Stimulated activated CD4-positive, alpha-beta T cell treated with anti-CD3 and anti-CD28 coated beads, Interleukin-2, amount 100 ng/mL, for 24 hours (primary cell): ENCODE measurements around the gene THRB.

ENCODE experiments used
- DNase-seq, 2 donors: peaks; one replicate each; pipeline ENCODE4 v3.0.0-alpha.2; 2020

The THRB gene

GRCh38 chr3:24487325-24488262 lies 7.1 kb downstream of the THRB start:
- DNase-seq: no peak

GRCh38 chr3:24485511-24485910 lies 9.1 kb downstream of the THRB start:
- DNase-seq: no peak

- DNase-seq: no peak
These were observed 10.8 kb downstream of the THRB start for GRCh38 chr3:24483873-24484272.

- DNase-seq: no peak
These were observed 12.4 kb downstream of the THRB start for GRCh38 chr3:24482096-24482705.

GRCh38 chr3:24481193-24481592 lies 13.5 kb downstream of the THRB start:
- no peak for DNase-seq

GRCh38 chr3:24480497-24480896 lies 14.2 kb downstream of the THRB start:
- DNase-seq: no peak

- DNase-seq: no peak
These were observed 14.8 kb downstream of the THRB start for GRCh38 chr3:24479816-24480215.

- no peak for DNase-seq
These were observed 17.6 kb downstream of the THRB start for GRCh38 chr3:24476871-24477656.

GRCh38 chr3:24475925-24476324 lies 18.7 kb downstream of the THRB start:
- no peak for DNase-seq

GRCh38 chr3:24474862-24475261 lies 19.8 kb downstream of the THRB start:
- no peak for DNase-seq

- no peak for DNase-seq
These were observed 22.3 kb downstream of the THRB start for GRCh38 chr3:24472358-24472757.

- DNase-seq: no peak
These were observed 23.2 kb downstream of the THRB start for GRCh38 chr3:24471486-24471885.

- no peak for DNase-seq
These were observed 24.4 kb downstream of the THRB start for GRCh38 chr3:24470277-24470676.

GRCh38 chr3:24464389-24464788 lies 30.3 kb downstream of the THRB start:
- DNase-seq: no peak

- no peak for DNase-seq
These were observed 31.9 kb downstream of the THRB start for GRCh38 chr3:24462737-24463136.

GRCh38 chr3:24460974-24461373 lies 33.7 kb downstream of the THRB start:
- DNase-seq: no peak

GRCh38 chr3:24457719-24458118 lies 36.9 kb downstream of the THRB start:
- no peak for DNase-seq

GRCh38 chr3:24454856-24455255 lies 39.8 kb downstream of the THRB start:
- DNase-seq: no peak

GRCh38 chr3:24454393-24454792 lies 40.3 kb downstream of the THRB start:
- no peak for DNase-seq

- DNase-seq: no peak
These were observed 43.1 kb downstream of the THRB start for GRCh38 chr3:24451461-24452099.

GRCh38 chr3:24450160-24450907 lies 44.3 kb downstream of the THRB start:
- no peak for DNase-seq

- DNase-seq: no peak
These were observed 46.8 kb downstream of the THRB start for GRCh38 chr3:24447836-24448235.
